Gastroesophageal sphincter (tissue), 4 donors: ENCODE measurements around the gene TMEM242. TPM values are rescaled to one million over a fixed set of nuclear protein-coding genes. Genes with fewer than 3 reads are reported as not detected.

Source experiments
- ATAC-seq: fragments of 150-250 bp; one replicate; pipeline ENCODE4 v1.9.1; 2016; ENCODE audit warnings: mild to moderate bottlenecking, moderate library complexity
- H3K27ac ChIP-seq, 4 donors: fragments of 200-600 bp; sonication (generic) in 3 of 4; 1 replicate in 3 of 4; 2 replicates in 1 of 4; pipeline ENCODE4 v1.5.1; 2016 to 2019
- H3K27me3 ChIP-seq: fragments of 200-600 bp; sonication (generic); one replicate; pipeline ENCODE4 v1.5.1; 2019
- H3K36me3 ChIP-seq, 2 donors: fragments of 200-600 bp; sonication (generic); one replicate each; pipeline ENCODE4 v1.5.1; 2019; ENCODE audit warnings: control low read depth in 1 of 2
- H3K4me1 ChIP-seq, 3 donors: fragments of 200-600 bp; sonication (generic); 1 replicate in 2 of 3; 2 replicates in 1 of 3; pipeline ENCODE4 v1.5.1; 2016 to 2019; ENCODE audit warnings: control low read depth in 2 of 3
- H3K4me3 ChIP-seq, 2 donors: fragments of 200-600 bp; sonication (generic); one replicate each; pipeline ENCODE4 v1.5.1; 2019; ENCODE audit warnings: mild to moderate bottlenecking in 1 of 2, moderate library complexity in 1 of 2
- H3K9me3 ChIP-seq, 3 donors: fragments of 200-600 bp; sonication (generic); one replicate each; pipeline ENCODE4 v1.5.1; 2017 to 2019; ENCODE audit warnings: control low read depth in 2 of 3
- EP300 ChIP-seq: sonication (generic); formaldehyde crosslinking; IDR thresholded peaks from one replicate; pipeline ENCODE4 v1.6.1; 2017; ENCODE audit warnings: antibody characterized with exemption, mild to moderate bottlenecking
- POLR2A ChIP-seq, 2 donors: fragments of 450-650 bp; IDR thresholded peaks; one replicate each; pipeline ENCODE4 v1.6.1; 2017; ENCODE audit warnings: antibody characterized with exemption in 2 of 2, mild to moderate bottlenecking in 2 of 2, moderate library complexity in 1 of 2
- POLR2AphosphoS5 ChIP-seq: sonication (generic); formaldehyde crosslinking; IDR thresholded peaks from one replicate; pipeline ENCODE4 v1.6.1; 2017; ENCODE audit warnings: antibody characterized with exemption
- WGBS, 2 donors: methylation state at CpG; one replicate each; pipeline ENCODE4 v1.1.5; 2018; ENCODE audit warnings: low coverage in 1 of 2; 5-methylcytosine and 5-hydroxymethylcytosine counted together
- total RNA-seq, 4 donors: library from RNA; depleted of rRNA; stranded (reverse); fragments of >200 nt; gene quantifications; one replicate each; pipeline ENCODE4 v1.1.0, GENCODE V29; 2016
- TF ChIP-seq, protein P1 (sequence below), 4 experiments: fragments of 200-600 bp in 2 of 4; fragments of 450-650 bp in 2 of 4; sonication (generic) in 1 of 4; IDR thresholded peaks; one replicate each; pipeline ENCODE4 v1.5.1; 2017 to 2019; ENCODE audit warnings: antibody characterized with exemption in 4 of 4, mild to moderate bottlenecking in 2 of 4, moderate library complexity in 2 of 4

TMEM242 gene
- total RNA-seq, 4 donors from 2014 or later, result 6.6 to 8.4 (median 7.6) TPM

DNA sequence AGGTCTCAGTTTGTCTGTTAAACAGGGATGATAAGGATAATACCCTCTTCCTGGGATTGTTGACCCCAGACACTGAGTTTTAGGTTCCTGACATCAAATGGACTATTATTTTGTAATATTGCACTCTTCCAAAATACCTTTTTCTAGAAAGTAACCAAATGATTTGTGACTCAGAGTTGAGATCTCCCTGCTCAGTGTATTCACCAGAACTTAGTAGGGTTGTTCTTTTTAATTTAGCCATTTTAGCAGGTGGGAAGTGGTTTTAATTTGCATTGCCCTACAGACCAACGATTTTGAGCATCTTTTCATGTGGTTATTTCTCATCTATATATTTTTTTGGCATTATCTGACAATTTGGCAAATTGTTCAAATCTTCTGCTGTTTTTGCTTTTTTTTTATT lies 75.1 kb downstream of the TMEM242 start:
- H3K9me3 ChIP-seq, result peaks cover 0 to 5% (median 0%) of the 10 kb centered on the region in 3 donors
- ATAC-seq, result no peak
- no peaks in the 10 kb centered on the region for H3K27me3 ChIP-seq
- no peaks in the 10 kb centered on the region for H3K36me3 ChIP-seq
- TF ChIP-seq EP300 (no peak), POLR2AphosphoS5 (no peak), POLR2A (IDR thresholded peaks at IDR 0.05) (no peak)
- TF ChIP-seq, protein P1, sequence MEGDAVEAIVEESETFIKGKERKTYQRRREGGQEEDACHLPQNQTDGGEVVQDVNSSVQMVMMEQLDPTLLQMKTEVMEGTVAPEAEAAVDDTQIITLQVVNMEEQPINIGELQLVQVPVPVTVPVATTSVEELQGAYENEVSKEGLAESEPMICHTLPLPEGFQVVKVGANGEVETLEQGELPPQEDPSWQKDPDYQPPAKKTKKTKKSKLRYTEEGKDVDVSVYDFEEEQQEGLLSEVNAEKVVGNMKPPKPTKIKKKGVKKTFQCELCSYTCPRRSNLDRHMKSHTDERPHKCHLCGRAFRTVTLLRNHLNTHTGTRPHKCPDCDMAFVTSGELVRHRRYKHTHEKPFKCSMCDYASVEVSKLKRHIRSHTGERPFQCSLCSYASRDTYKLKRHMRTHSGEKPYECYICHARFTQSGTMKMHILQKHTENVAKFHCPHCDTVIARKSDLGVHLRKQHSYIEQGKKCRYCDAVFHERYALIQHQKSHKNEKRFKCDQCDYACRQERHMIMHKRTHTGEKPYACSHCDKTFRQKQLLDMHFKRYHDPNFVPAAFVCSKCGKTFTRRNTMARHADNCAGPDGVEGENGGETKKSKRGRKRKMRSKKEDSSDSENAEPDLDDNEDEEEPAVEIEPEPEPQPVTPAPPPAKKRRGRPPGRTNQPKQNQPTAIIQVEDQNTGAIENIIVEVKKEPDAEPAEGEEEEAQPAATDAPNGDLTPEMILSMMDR (IDR thresholded peaks at IDR 0.05), result no peak
- peaks cover 0 to 36% (median 15%) of the 10 kb centered on the region in 3 donors for H3K4me1 ChIP-seq
- no peak overlapping the region for H3K4me3 ChIP-seq
- H3K27ac ChIP-seq, result no peak overlapping the region
- WGBS, 2 donors, result 70 to 72% methylated on average over 1 of the region's 1 CpG

DNA sequence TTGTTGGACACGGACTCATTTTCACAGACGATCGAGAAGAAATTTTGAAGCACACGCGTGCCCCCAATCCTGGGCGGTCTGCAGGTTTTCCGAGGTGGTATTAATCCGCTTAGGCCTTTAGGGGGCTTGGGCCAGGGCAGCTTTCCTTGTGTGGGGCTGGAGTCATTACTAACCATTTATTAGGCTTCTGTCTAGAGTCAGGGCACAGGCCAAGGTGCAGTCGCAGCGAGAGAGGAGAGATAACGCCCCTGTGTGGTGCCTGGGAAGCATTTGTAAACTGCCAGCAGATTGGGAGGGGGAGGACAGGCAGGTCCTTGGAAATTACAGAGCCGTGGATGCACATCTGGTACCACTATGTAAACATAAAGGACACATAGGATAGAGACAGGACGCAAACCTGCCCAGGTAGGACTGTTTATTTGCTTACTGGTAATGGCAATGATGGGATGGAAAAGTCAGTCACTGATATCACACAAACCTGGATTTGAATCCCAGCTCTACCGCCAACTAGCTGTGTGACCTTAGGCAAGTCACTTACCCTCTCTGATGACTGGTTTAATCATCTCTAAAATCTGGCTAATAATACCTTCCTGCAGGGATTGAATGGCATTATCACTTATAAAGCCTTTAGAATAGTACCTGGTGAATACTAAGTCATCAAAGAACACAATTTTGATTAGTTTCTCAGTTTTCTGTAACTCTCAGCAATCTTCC lies 76.4 kb downstream of the TMEM242 start:
- Histone ChIP-seq H3K27me3 (no peaks in the 10 kb centered on the region), H3K4me3 (no peak overlapping the region), H3K36me3 (no peaks in the 10 kb centered on the region), H3K27ac (peak overlapping the region in 1 of 4 donors; percentile 87), H3K9me3 (peaks cover 0 to 5% (median 0%) of the 10 kb centered on the region in 3 donors), H3K4me1 (peaks cover 0 to 37% (median 15%) of the 10 kb centered on the region in 3 donors)
- ATAC-seq, result no peak
- TF ChIP-seq POLR2A (IDR thresholded peaks at IDR 0.05) (no peak), POLR2AphosphoS5 (no peak), EP300 (no peak)
- TF ChIP-seq, protein P1 (IDR thresholded peaks at IDR 0.05), result no peak
- 82 to 90% methylated on average over 6 to 12 of the region's 14 CpGs for WGBS, 2 donors

DNA sequence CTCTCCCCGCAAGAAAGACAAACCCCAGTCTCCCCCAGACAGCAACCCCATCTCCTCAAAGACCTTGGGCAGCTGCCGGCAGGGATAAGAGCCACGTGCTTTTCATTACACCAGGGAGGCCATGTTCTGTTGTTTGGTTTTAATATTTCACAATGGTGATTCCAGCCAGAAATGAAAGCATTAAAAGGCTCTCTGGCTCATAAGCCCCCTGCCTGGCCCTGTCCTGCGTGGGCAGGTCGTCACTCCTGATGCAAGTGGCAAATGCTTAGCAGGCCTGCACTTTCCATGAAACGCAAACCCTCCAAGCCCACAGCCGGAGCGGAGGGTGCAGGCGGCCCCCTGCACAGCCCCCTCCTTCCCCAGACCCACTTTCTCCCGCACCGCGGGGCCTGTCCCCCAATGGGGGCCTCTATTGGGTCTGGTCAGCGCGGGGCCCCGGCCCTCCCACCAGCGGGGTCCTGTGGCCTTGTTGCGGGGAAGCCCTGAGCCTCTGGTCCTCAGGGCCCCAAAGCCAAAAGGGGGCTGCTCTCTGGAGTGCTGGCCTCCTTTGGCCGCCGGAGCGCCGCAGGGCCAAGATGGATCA lies 77.2 kb downstream of the TMEM242 start:
- H3K4me3 ChIP-seq, result no peak overlapping the region
- no peaks in the 10 kb centered on the region for H3K27me3 ChIP-seq
- peaks cover 0 to 5% (median 0%) of the 10 kb centered on the region in 3 donors for H3K9me3 ChIP-seq
- peaks cover 0 to 45% (median 15%) of the 10 kb centered on the region in 3 donors for H3K4me1 ChIP-seq
- TF ChIP-seq EP300, result no peak
- TF ChIP-seq, protein P1 (IDR thresholded peaks at IDR 0.05), result no peak
- TF ChIP-seq POLR2AphosphoS5, result peak; percentile 28
- TF ChIP-seq POLR2A (IDR thresholded peaks at IDR 0.05), result no peak
- peak; percentile 64 for ATAC-seq
- WGBS, 2 donors, result 63 to 75% methylated on average over 4 to 6 of the region's 21 CpGs
- H3K27ac ChIP-seq, result peak overlapping the region in 3 of 4 donors; percentile 20 to 87 (median 26)
- H3K36me3 ChIP-seq, result no peaks in the 10 kb centered on the region

DNA sequence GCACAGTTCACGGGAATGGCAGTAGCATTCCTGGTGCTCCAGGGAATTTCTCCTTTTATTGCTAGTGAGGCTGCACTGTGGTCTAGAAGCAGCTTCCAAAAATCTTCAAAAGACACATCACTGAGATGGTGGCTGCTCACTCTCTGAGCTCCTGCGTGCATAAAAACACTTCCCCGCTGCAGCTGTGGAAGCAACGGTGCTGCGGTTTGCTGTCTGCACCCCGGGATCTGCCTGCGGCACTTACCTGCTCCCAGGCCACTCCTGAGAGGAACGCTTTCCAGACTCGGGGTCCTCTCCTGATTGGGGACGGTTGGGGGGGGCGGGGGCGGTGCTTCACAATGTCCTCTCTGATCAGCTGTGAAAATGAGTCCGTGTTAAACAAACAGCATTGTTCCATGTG lies 77.9 kb downstream of the TMEM242 start:
- Histone ChIP-seq H3K27me3 (no peaks in the 10 kb centered on the region), H3K4me3 (no peak overlapping the region), H3K9me3 (peaks cover 0 to 5% (median 0%) of the 10 kb centered on the region in 3 donors), H3K4me1 (peaks cover 0 to 52% (median 20%) of the 10 kb centered on the region in 3 donors), H3K27ac (peak overlapping the region in 3 of 4 donors; percentile 83 to 87 (median 85)), H3K36me3 (no peaks in the 10 kb centered on the region)
- 62 to 71% methylated on average over 1 to 6 of the region's 13 CpGs for WGBS, 2 donors
- TF ChIP-seq POLR2A (IDR thresholded peaks at IDR 0.05) (no peak), EP300 (no peak)
- TF ChIP-seq, protein P1 (IDR thresholded peaks at IDR 0.05), result no peak
- ATAC-seq, result no peak
